Mammary epithelial cell (primary cell): ENCODE results near the gene CSTB.

Experiments used
- EZH2 ChIP-seq: IDR thresholded peaks from 2 replicates; pipeline ENCODE4 v1.6.1; 2012; ENCODE audit warnings: low read length, inconsistent platforms, borderline replicate concordance
- TF ChIP-seq, protein P1 (sequence below), 2 donors: IDR thresholded peaks in 1 of 2; conservative IDR thresholded peaks in 1 of 2; 2 replicates each; pipeline ENCODE4 v1.5.1; 2011 to 2012; ENCODE audit warnings: inconsistent platforms in 2 of 2, low read length in 2 of 2, mild to moderate bottlenecking in 2 of 2, control low read depth in 1 of 2, low read depth in 1 of 2; ENCODE audit not compliant: insufficient read depth in 1 of 2; ENCODE audit errors: extremely low read depth in 1 of 2

GRCh38 chr21:43819511-43820405 is 43.6 kb upstream of the CSTB start:
- TF ChIP-seq, protein P1, sequence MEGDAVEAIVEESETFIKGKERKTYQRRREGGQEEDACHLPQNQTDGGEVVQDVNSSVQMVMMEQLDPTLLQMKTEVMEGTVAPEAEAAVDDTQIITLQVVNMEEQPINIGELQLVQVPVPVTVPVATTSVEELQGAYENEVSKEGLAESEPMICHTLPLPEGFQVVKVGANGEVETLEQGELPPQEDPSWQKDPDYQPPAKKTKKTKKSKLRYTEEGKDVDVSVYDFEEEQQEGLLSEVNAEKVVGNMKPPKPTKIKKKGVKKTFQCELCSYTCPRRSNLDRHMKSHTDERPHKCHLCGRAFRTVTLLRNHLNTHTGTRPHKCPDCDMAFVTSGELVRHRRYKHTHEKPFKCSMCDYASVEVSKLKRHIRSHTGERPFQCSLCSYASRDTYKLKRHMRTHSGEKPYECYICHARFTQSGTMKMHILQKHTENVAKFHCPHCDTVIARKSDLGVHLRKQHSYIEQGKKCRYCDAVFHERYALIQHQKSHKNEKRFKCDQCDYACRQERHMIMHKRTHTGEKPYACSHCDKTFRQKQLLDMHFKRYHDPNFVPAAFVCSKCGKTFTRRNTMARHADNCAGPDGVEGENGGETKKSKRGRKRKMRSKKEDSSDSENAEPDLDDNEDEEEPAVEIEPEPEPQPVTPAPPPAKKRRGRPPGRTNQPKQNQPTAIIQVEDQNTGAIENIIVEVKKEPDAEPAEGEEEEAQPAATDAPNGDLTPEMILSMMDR (conservative IDR thresholded peaks at IDR 0.05 in 1 of 2, IDR thresholded peaks at IDR 0.05 in 1 of 2; ENCODE audit: extremely low read depth in 1 of 2, insufficient read depth in 1 of 2, low read depth in 1 of 2, low read length in 2 of 2) = no peak
- TF ChIP-seq EZH2 = no peak
